ENCODE data around the gene NEU4.
"Not testable (repeated sequence)": the region's sequence is repeated elsewhere in the genome, so short reads cannot be mapped to it uniquely, and the experiment has no call there.

NEU4 gene

DNA sequence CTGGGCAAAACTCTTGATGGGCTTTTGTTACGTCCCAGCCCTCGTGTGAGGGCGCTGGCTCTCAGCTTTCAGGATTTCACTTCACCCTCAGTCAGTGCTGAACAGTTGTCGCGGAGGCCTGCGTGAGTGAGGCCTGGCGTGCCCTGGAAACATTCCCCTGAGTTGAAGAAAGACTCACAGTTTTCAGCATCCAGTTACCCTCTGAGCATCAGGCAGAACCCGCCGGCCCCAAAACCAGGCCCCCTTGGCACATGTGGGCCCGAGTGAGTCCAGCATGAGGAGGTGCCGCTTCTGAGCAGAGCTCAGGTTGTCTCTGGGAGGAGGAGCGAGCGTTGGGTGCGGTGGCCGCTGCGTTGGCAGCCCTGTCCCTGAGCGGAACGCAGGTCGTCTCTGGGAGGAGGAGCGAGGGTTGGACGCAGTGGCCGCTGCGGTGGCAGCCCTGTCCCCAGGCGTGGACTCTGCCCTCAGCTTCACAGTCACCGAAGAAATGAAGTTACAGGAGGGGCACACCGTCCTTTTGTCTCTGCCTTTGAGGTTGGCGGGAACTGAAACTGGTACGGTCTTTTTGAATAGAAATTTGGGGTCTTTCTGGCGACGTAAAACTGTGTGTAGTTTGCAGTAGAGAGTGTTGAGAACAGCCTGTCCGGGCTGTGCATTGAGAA, at the start of gene NEU4:
TSS of gene NEU4 (plus strand) at position 473 of the 662 bp plus-strand sequence. CDS start 5,292 bp downstream, outside the sequence.
- peak; percentile 61 for DNase-seq

DNA sequence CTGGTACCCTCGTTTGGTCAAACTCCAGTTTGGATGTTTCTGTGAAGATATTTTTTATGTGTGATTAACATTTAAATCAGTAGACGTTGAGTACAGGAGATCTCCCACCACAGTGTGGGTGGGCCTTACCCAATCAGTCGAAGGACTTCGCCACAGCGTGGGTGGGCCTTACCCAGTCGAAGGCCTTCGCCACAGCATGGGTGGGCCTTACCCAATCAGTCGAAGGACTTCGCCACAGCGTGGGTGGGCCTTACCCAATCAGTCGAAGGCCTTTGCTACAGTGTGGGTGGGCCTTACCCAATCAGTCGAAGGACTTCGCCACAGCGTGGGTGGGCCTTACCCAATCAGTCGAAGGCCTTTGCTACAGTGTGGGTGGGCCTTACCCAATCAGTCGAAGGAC, 49.1 kb upstream of the NEU4 start:
- DNase-seq = not testable (repeated sequence)

DNA sequence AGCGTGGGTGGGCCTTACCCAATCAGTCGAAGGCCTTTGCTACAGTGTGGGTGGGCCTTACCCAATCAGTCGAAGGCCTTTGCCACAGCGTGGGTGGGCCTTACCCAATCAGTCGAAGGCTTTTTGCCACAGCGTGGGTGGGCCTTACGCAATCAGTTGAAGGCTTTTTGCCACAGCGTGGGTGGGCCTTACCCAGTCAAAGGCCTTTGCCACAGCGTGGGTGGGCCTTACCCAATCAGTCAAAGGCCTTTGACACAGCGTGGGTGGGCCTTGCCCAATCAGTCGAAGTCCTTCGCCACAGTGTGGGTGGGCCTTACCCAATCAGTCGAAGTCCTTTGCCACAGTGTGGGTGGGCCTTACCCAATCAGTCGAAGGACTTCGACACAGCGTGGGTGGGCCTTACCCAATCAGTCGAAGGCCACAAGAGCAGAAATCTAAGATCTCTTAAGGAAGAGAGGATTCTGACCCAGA, 48.7 kb upstream of the NEU4 start:
- DNase-seq = no peak

GRCh38 chr2:241762321-241762932, 46.6 kb upstream of the NEU4 start:
- peak; percentile 75 for DNase-seq

GRCh38 chr2:241762933-241763369, 46.0 kb upstream of the NEU4 start:
- DNase-seq = peak; percentile 33

GRCh38 chr2:241763551-241764274, 45.3 kb upstream of the NEU4 start:
- no peak for DNase-seq

GRCh38 chr2:241764275-241765241, 44.4 kb upstream of the NEU4 start:
- no peak for DNase-seq

GRCh38 chr2:241767464-241768250, 41.3 kb upstream of the NEU4 start:
- no peak for DNase-seq

DNA sequence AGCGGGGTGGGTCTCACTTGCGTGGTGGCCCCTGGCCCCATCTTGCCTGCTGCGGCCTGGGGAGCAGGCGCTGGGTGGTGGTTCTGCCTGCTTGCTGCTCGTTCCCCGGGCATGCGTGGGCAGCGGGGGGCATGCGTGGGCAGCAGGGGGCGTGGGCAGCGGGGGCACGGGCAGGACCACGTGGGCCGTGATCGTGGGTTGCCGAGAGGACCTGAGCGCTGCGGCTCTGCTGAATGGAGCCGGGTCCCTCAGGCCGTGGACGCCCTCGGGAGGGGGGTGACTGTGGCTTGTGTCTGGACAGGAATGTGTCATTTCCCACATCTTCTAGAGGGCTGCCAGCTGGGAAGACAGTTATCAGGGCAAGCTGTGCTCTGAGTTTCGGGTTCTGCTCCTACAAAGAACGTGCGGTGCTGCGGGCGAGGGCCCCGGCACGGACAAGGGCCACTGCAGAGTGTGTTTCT, 40.7 kb upstream of the NEU4 start:
- DNase-seq = no peak

DNA sequence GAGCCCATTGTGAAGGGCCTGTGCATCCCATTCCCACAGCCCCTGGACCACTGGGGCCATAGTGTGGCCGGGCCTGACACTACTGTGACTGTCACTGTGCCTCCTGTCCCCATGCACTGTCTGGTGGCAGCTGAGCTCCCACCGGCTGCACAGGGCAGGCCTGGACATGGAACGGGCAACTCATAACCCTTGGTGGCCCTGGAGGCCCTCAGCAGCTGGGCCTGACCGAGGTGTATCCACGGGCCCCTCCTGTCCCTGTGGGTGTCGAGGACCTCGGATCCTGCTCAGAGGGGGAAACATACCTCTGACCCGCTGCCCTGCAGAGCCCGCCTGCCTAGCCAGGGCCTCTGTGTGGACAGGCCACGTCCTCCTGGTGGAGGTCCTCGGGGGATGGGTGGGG, 40.1 kb upstream of the NEU4 start:
- DNase-seq = no peak

GRCh38 chr2:241769819-241770184, 39.2 kb upstream of the NEU4 start:
- no peak for DNase-seq

DNA sequence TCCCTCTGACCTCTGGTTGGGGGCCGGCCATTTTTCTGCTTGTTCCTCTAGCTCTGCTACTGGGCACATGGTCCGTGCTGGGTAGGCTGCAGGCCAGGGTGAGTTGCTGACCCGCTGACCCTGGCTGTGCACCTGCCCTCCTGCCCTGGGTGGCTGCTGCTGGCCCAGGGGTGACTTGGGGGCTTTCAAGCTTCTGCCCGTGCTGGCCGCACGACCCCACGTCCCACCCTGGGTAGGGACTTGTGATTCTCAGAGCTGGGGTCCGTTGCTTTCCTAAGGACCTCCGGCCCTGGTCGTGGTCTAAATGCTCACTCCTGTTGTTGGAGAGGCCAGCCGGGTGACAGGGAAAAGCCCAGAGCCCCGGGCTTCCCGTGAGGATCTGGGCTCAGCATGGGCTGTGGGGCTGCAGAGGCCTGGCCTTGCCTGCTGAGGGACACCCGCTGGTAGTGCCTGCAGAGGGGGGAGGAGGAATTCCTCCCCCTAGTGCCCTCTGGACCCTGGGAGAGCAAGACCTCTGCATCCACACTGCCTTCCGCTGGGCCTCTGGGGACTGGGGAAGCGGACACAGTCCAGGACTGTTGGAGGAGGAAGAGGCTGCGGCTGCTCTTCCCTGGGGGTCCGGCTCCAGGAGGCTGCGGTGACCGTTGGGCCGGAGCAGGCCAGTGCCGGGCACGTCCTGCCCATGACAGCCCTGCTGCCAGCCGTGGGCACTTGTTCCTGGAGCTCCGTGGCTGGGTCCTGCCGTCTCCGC, 38.6 kb upstream of the NEU4 start:
- DNase-seq = no peak

GRCh38 chr2:241770936-241771285, 38.1 kb upstream of the NEU4 start:
- no peak for DNase-seq

DNA sequence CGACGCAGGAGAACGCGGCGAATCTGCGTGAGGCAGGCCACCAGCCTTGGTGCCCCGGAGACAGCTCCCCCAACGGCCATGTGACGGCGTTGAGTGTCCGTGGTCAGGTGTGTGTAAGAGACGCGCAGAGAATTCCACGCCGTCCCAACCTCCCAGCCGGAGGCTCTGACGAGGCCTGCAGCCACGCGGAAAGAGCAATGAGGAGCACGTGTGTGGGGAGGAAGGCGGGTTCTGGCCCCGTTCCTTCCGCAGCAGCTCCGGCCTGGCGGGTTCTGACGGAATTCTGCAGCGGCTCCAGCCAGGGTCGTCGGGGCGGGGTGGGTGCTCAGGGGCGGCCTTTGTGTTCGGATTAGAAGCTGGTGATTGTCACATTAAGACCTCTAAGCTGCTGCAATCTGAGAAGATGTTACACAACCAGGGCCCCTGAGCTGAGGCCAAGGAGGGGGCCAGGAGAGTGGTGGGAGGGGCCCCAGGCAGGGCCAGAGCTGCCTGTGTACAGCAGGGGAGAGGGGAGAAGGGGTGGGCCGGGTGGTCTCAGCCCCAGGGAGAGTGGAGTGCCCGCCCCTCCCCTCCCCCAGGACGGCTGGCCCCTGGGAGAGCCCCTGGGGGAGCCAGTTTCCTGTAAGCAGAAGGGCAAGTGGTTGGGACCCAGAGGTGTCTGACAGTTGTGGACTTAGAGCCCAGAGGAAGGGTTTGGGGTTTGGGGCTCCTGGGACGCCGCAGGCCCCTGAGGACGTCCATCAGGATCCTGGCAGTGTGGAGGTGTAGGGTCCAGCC, 37.5 kb upstream of the NEU4 start:
- DNase-seq = no peak

GRCh38 chr2:241772063-241772499, 36.9 kb upstream of the NEU4 start:
- no peak for DNase-seq

DNA sequence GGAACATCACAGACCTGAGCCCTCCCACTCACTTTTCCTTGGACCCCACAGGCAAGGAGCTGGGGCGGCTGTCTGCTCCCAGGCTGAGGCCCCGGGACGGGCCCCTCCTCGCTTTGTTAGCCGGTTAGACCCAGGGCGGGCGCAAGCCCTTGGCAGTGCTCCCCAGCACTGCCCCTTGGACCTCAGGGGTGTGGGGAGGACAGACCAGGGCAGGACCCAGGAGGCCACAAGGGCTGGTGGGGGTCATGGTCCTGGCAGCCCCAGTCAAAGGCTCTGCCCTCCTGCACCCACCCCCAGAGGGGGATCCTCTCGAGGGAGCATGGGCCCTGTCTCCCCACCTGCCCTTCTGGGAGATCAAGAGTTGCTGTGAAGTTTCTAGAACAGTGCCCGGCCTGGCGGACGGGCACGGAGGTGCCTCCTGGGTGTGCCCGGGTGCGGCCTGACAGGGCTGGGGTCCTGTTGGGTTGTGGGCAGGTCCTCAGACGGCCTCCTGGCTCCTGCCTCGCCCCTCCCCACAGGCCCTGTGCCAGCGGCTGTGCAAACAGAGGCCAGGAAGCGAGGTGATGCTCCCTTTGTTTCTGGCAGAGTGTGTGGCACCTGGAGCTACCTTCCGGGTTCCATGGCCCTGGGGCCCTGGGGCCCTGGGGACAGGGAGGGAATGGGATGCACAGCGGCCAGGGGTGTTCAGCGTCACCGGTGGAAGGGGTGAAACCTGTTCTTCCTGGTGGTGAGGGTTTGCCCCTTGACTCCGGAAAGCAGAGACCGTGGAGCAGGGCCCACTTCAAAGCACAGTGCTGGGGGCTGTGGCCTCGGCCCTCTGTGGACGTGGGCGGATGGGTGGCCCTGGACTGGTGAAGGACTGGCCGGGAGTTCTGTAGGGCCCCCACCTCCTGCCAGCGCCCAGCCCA, 35.2 kb upstream of the NEU4 start:
- peak; percentile 86 for DNase-seq

GRCh38 chr2:241774419-241775222, 34.4 kb upstream of the NEU4 start:
- no peak for DNase-seq

Data from DMS53 (cell line).